Measurements from ENCODE around the gene ETS1.
A peak's percentile ranks its signal among the peaks of the same experiment; 100 is the strongest.

Gene ETS1

GRCh38 chr11:128468111-128468510 lies 119.2 kb downstream of the ETS1 start (continued):
- TF ChIP-seq ELK4 (IDR thresholded peaks at IDR 0.05; ENCODE audit: borderline replicate concordance, low read depth, low read length) = no peak
- TF ChIP-seq MEIS1 (CRISPR knock-in tag; IDR thresholded peaks at IDR 0.05; ENCODE audit: borderline replicate concordance) = no peak

- ChIA-PET CTCF (interaction anchor here (0.7 to 2.0 kb wide), 4 partner anchors 50 to 125 kb away, joined by 3 to 5 read pairs (median 4); no protein-coding TSS in a partner anchor), POLR2A (no interaction called here)
- Histone ChIP-seq H3K36me3 (ENCODE audit: control insufficient read depth in 2 of 2, insufficient read depth in 1 of 2, low read length in 2 of 2) (peaks cover 0 to 6% of the 10 kb centered on the region in 2 experiments; a peak in 1 of 3 replicates), H3K27ac (ENCODE audit: extremely low read depth, low read depth, low read length) (no peak overlapping the region), H3K9me3 (ENCODE audit: control insufficient read depth, insufficient read depth, low read depth, low read length) (no peaks in the 10 kb centered on the region), H3K4me1 (ENCODE audit: control insufficient read depth, insufficient read depth, low read length) (peaks cover 5% of the 10 kb centered on the region), H3K4me3 (ENCODE audit: low read depth, low read length) (no peak overlapping the region)
- no peak for TF ChIP-seq GLIS2 (tag by site-specific recombination; IDR thresholded peaks at IDR 0.05)
- no peak for TF ChIP-seq FEZF1 (tag by site-specific recombination; IDR thresholded peaks at IDR 0.05)
- no peak for TF ChIP-seq RBAK (tag by site-specific recombination; IDR thresholded peaks at IDR 0.05)
- TF ChIP-seq ZFP37 (tag by site-specific recombination; IDR thresholded peaks at IDR 0.05) = no peak
- TF ChIP-seq ZNF664 (tag by site-specific recombination; IDR thresholded peaks at IDR 0.05) = no peak
- peak; percentile 37 for TF ChIP-seq GLIS1 (tag by site-specific recombination; IDR thresholded peaks at IDR 0.05)
These were observed 119.7 kb downstream of the ETS1 start for GRCh38 chr11:128467610-128468041.

GRCh38 chr11:128467041-128467440 lies 120.3 kb downstream of the ETS1 start:
- Histone ChIP-seq H3K36me3 (ENCODE audit: control insufficient read depth in 2 of 2, insufficient read depth in 1 of 2, low read length in 2 of 2) (peaks cover 0 to 11% of the 10 kb centered on the region in 2 experiments; a peak in 1 of 3 replicates), H3K4me3 (ENCODE audit: low read depth, low read length) (no peak overlapping the region), H3K9me3 (ENCODE audit: control insufficient read depth, insufficient read depth, low read depth, low read length) (no peaks in the 10 kb centered on the region), H3K4me1 (ENCODE audit: control insufficient read depth, insufficient read depth, low read length) (peaks cover 4% of the 10 kb centered on the region), H3K27ac (ENCODE audit: extremely low read depth, low read depth, low read length) (no peak overlapping the region)
- CTCF ChIA-PET = no interaction called here
- POLR2A ChIA-PET = no interaction called here
- no peak for TF ChIP-seq ELK4 (IDR thresholded peaks at IDR 0.05; ENCODE audit: borderline replicate concordance, low read depth, low read length)
- no peak for TF ChIP-seq HOXA7 (CRISPR knock-in tag; IDR thresholded peaks at IDR 0.05; ENCODE audit: borderline replicate concordance)
- TF ChIP-seq ZNF423 (tag by site-specific recombination; IDR thresholded peaks at IDR 0.05) = no peak
- no peak for TF ChIP-seq ZNF488 (tag by site-specific recombination; IDR thresholded peaks at IDR 0.05)
- no peak for TF ChIP-seq ZSCAN4 (tag by site-specific recombination; IDR thresholded peaks at IDR 0.05)
- no peak for TF ChIP-seq ZNF518A (tag by site-specific recombination; conservative IDR thresholded peaks at IDR 0.05; ENCODE audit: low read depth)
- TF ChIP-seq ZNF426 (tag by site-specific recombination; IDR thresholded peaks at IDR 0.05) = no peak
- no peak for TF ChIP-seq ZNF26 (tag by site-specific recombination; IDR thresholded peaks at IDR 0.05)
- TF ChIP-seq ZNF114 (tag by site-specific recombination; IDR thresholded peaks at IDR 0.05) = no peak
- no peak for TF ChIP-seq ZFP37 (tag by site-specific recombination; IDR thresholded peaks at IDR 0.05)
- no peak for TF ChIP-seq ATF2 (tag by site-specific recombination; IDR thresholded peaks at IDR 0.05; ENCODE audit: low read depth)
- no peak for TF ChIP-seq ZNF621 (tag by site-specific recombination; IDR thresholded peaks at IDR 0.05)
- TF ChIP-seq ZNF704 (tag by site-specific recombination; IDR thresholded peaks at IDR 0.05) = no peak

Measured in HEK293 (cell line).